Erythroblast (primary cell): ENCODE data around the gene TOP2B.

ENCODE experiments used
- DNase-seq, 2 experiments: peaks; one replicate each; lab custom pipeline; 2025; lab: John Stamatoyannopoulos, UW
- GATA1 ChIP-seq: IDR thresholded peaks from 2 replicates; pipeline ENCODE4 v1.6.1; 2011; ENCODE audit warnings: low read depth, mild to moderate bottlenecking, control low read depth, low read length, moderate library complexity
- POLR2A ChIP-seq: IDR thresholded peaks from 2 replicates; pipeline ENCODE4 v1.6.1; 2011; ENCODE audit warnings: mild to moderate bottlenecking, low read length

The TOP2B gene

DNA sequence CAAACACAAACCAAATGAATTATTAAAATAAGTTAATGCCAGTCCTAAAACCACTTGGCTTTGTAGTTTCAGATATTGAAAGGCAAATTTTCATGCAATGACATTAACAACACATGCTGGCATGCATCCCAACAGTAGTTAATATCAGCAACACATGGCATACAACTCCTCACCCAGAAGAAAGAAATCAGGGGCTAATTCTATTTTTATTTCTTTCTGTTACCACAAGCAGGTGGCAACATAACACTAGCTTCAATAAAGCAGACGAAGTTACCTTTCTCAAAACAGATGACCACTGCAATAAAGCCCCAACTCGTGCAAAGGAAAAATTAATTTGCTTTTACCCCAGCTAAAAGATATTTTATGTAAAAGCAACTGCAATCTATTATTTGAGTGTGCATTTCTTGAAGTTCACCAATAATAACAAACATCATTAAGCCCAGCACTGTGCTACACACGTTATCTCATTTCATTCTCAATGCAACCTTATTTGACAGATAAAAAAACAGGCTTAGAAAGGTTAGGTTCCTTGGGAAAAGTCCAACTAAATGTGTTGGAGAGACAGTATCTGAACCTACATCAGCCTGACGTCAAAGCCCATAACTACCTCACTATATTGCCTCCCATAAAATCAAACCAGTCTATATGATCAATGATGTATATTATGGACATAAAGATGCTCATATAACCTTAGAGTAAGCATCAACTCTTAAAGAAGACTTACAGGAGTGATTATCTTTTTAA is 2.8 kb downstream of the TOP2B start:
- no peak for TF ChIP-seq GATA1
- TF ChIP-seq POLR2A: no peak
- peak; percentile 44 to 51 for DNase-seq

DNA sequence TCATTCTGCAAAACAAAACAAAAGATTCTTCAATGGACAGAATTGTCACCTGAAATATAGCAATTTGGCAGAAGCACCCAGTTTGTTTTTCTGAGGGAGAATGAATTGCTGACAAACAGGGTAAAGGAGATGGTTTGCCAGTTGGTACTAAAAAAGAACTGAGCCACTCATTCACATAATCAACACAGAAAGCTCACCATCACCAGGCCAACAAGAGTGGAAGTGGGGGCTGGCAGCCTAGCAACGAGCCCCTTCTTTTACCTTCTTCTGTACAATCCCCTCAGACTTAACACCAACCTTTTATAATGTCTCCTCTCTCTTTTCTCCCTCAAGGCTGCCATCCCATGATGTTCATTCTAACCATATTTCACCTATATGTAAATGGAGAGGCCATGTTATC is 5.9 kb downstream of the TOP2B start:
- no peak for DNase-seq

DNA sequence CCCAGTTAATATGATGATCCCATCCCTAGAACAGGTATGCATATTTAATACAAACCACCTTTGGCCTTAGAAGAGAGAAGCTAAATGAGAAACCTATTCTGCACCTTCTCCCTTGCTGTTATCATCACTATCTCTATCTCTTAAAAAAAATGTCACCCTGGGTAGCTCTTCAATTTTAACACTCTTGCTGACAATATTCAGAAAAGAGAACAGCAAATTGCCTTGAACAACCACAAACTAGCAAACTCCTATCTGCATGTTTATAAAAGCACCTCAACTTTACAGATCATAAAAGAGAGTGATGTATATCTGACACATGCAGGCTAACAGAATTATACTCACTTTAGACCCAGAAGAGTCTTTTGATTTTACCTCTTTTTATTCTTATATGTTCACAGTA is 7.4 kb downstream of the TOP2B start:
- TF ChIP-seq POLR2A: no peak
- no peak for TF ChIP-seq GATA1
- no peak for DNase-seq

More for the DNA sequence above, 5.9 kb downstream of the TOP2B start:
- no peak for TF ChIP-seq GATA1
- no peak for TF ChIP-seq POLR2A

DNA sequence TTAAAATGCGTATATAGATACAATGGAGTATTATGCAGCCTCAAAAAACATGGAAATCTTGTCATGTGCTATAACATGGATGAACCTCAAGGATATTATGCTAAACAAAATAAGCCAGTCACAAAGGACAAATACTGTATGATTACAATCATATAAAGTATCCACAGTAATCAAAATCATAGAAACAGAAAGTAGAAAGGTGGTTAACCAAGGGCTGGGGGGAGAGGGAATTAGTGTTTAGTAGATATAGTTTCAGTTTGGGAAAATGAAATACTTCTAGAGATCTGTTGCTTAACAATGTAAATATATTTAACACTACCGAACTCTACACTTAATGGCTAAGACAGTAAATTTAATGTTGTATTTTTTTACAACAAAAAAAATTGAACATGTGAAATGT is 9.0 kb downstream of the TOP2B start:
- TF ChIP-seq POLR2A (no peak), GATA1 (no peak)
- no peak for DNase-seq

DNA sequence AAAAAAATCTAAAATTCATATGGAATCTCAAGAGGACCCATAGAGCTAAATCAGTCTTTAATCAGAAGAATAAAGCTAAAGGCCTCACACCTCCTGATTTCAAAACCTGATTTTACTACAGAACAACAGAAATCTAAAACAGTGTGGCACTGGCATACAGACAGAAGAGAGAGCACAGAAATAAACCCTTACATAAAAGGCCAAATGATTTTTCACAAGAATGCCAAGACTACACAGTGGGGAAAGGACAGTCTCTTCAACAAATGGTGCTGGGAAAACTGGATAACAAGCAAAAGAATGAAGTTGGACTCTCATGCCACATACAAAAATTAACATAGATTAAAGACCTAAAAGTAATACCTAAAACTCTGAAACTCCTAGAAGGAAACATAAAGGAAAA is 10.1 kb downstream of the TOP2B start:
- no peak for DNase-seq
- TF ChIP-seq GATA1: no peak
- TF ChIP-seq POLR2A: no peak

DNA sequence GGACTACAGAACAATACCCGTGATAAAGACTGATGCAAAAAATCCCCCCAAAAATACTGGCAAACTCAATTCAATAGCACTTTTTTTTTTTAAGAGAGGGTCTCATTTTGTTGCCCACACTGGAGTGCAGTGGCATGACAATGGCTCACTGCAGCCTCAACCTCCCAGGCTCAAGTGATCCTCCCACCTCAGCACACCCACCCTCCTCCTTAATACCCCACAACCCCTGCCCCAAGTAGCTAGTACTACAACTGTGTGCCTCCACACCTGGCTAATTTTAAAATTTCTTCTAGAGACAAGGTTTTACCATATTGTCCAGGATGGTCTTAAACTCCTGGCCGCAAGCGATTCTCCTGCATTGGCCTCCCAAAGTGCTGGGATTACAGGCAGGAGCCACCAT is 11.4 kb downstream of the TOP2B start:
- DNase-seq: no peak
- TF ChIP-seq GATA1 (no peak), POLR2A (no peak)

DNA sequence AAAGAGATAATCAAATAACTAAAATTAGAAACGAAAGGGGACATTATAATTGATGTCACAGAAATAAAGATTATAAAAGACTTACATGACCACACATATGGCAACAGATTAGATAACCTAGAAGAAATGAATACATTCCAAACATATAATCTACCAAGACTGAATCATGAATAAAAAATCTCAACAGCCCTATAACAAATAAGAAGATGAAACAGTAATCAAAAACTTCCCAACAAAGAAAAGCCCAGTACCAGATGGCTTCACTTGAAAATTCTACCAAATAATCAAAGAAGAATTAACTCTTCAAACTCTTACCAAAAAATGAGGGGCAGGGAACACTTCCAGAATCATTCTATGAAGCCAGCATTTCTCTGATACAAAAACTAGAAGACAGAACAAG is 11.8 kb downstream of the TOP2B start:
- TF ChIP-seq POLR2A (no peak), GATA1 (no peak)
- DNase-seq: no peak

DNA sequence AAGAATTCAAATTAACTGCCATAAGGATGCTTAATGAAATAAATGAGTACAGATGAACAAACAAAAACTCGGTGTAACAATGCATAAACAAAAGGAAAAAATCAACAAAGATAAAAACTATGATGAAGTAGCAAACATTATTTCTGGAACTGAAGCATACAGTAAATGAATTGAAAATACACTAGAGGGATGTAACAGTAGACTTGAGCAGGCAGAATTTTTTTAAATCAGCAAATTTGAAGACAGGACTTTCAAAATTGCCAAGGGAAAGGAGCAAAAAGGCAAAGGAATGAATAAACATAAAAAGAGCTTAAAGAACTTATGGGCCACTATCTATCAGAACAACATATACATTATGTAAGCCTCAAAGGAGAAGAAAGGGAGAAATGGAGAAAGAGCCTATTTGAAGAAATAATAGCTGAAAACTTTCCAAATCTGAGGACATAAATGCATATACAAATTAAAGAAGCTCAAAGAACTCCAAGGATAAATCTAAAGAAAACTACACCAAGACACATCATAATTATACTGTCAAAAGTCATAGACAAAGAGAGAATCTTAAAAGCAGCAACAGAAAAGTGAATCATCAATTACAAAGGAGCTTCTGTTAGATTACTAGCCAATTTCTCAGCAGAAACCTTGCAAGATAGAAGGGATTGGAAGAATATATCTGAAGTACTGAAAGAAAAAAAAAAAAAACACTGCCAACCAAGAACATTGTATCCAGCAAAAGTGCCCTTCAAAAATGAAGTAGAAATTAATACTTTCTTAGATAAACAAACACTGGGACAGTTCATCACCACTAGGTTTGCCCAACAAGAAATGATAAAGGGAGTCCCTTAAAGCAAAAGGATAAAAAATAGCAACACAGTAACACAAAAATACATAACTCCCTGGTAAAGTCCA is 15.5 kb downstream of the TOP2B start:
- DNase-seq: peak in 1 of 2 experiments; percentile 11
- TF ChIP-seq GATA1: no peak
- no peak for TF ChIP-seq POLR2A

DNA sequence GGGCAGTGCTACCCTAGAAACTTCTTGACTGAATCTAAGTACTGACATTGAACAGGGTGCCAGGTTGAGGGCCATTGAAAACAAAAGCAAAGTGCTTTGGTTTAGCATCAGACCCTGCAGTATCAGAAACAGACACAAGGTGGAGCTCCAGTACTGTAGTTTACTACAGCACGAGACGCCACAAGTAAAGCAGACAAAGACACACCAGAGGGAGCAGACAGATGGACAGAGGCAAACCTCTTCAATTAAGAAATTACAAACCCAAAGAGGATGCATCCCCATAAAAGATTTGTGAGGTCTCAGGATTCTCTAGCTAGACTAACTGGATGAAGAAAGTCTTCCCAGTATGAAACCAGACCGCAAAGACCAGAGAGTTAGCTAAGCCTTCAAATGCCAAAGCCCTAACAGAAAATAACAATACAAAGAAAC is 16.6 kb downstream of the TOP2B start:
- TF ChIP-seq POLR2A: no peak
- TF ChIP-seq GATA1: no peak
- DNase-seq: peak; percentile 81 to 90

DNA sequence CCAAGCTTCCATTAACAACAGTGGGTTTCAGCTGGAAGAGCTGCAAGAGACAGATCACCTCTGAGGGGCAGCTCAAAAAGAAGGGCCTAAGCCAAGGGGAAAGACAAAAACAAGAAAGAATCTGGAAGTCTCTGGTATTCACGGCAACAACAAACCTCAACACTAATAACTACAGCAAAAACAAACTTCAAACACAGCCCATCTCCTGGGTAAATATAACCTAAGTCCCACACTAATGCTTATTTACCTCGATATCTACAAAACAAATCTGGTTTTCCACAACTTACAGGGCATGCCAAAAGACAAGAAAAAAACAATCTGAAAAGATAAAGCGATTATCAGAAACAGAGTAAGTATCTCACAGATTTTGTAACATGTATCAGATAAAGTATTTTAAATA is 29.7 kb downstream of the TOP2B start:
- no peak for DNase-seq
- TF ChIP-seq GATA1 (no peak), POLR2A (no peak)

DNA sequence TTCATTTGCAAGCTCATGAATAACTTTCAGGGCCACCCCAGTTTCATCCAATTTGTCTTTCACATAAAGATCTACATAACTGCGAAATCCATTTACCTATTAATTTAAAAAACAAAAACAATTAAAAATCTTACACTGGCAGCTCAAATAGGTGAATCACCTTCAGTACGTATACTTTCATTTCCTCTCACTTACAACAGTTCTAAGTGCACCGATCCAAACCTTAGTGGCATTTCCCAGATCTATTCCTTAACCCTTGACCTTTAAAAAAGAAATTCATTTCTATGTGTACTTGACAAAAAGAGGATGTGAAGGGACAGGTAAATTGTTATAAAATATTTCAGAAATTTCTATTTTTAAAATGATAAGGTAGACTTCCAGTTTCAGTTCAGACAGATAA is 30.8 kb downstream of the TOP2B start:
- TF ChIP-seq GATA1: no peak
- no peak for TF ChIP-seq POLR2A
- DNase-seq: no peak

DNA sequence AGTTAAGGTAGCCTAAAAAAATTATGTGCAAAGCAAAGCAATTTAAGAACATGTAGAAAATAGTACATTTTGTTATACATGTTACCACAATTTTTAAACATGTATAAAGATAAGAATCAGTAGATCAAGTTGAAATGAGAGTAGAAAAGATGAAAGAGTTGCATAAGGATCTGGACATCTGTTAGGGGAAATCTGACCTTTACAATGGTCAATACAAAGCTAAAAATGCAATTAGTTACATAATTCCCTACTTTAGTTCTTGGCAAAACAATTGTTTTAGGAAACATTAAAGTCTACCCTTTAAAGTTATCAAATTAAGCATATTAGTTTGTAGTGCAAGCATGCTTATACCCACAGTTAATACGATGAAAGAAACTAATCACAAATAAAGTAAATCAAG is 32.7 kb downstream of the TOP2B start:
- DNase-seq: no peak
- TF ChIP-seq GATA1: no peak
- no peak for TF ChIP-seq POLR2A

DNA sequence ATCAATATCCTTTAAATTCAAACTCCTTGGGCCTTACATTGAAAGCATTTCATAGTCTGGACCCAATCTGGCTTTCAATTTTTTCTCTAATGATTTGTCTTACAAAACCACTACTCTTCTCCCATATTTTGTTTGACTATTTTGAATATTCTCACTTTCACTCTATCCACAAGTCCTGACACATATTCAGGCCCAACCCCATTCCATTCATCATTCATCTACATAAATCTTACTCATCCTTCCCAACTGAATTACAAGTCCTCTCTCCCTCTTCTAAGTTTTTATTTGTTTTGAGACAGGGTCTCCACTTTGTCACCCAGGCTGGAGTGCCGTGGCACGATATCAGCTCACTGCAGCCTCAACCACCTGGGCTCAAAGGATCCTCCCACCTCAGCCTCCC is 43.6 kb downstream of the TOP2B start:
- DNase-seq: no peak
- no peak for TF ChIP-seq GATA1
- TF ChIP-seq POLR2A: no peak

DNA sequence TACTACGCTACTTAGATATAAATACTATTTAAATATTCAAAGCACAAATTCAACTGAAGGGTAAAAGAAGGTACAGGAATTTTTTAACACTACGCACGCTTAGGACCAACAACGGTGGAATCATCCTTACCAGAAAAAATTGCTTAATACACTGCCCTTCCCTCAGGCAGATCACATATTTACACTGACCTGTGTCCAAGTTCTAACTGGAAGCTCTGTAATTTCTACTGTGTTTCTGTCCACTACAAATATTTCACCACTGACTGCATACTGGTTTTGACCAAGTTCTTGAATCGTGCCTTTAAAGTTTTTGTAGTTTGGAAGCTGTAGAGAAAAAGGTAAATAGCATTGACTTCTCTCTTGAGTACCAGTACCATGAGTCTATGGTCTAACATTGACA is 44.2 kb downstream of the TOP2B start:
- TF ChIP-seq GATA1: no peak
- TF ChIP-seq POLR2A: no peak

DNA sequence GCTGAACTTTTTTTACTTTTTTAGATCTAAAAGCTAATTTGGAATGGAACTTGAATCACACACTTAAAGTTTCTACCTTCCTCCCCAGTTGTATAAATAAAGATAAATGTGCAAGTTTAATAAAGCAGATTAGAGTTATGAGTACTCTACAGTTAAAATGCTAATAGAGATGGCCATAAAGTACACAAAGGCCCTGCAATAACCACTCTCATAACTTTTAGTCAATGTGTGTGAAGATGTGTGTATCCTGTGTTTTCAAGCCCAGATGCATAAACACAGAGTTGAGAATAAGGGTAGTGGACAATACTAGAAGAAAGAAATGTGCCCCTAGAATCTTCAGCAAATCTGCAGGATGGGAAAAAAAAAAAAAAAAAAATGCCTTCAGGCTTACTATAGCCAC is 45.3 kb downstream of the TOP2B start:
- no peak for DNase-seq
- no peak for TF ChIP-seq GATA1
- no peak for TF ChIP-seq POLR2A

More for the DNA sequence above, 44.2 kb downstream of the TOP2B start:
- DNase-seq: no peak
